ENCODE results near the gene AGRN.

Gene AGRN

GRCh38 chr1:1084372-1085170 is 64.7 kb downstream of the AGRN start:
- no peak overlapping the region for H3K27ac ChIP-seq (ENCODE audit: low read length)
- no peak overlapping the region for H3K4me3 ChIP-seq (ENCODE audit: low read depth in 1 of 2, low read length in 2 of 2)
- no peaks in the 10 kb centered on the region for H3K27me3 ChIP-seq (ENCODE audit: low read depth, low read length)
- H3K4me1 ChIP-seq (ENCODE audit: control insufficient read depth in 1 of 2, insufficient read depth in 2 of 2, low read length in 2 of 2): peaks cover 0 to 9% of the 10 kb centered on the region in 2 donors
- no peaks in the 10 kb centered on the region for H3K9me3 ChIP-seq (ENCODE audit: control insufficient read depth in 1 of 2, low read length in 2 of 2)
- no peaks in the 10 kb centered on the region for H3K36me3 ChIP-seq (ENCODE audit: control insufficient read depth in 1 of 2, insufficient read depth in 2 of 2, low read length in 2 of 2)

GRCh38 chr1:1085171-1085841 is 65.4 kb downstream of the AGRN start:
- Histone ChIP-seq H3K36me3 (ENCODE audit: control insufficient read depth in 1 of 2, insufficient read depth in 2 of 2, low read length in 2 of 2) (no peaks in the 10 kb centered on the region), H3K27ac (ENCODE audit: low read length) (no peak overlapping the region), H3K9me3 (ENCODE audit: control insufficient read depth in 1 of 2, low read length in 2 of 2) (no peaks in the 10 kb centered on the region)

GRCh38 chr1:1085911-1086841 is 66.3 kb downstream of the AGRN start:
- no peaks in the 10 kb centered on the region for H3K4me1 ChIP-seq (ENCODE audit: control insufficient read depth in 1 of 2, insufficient read depth in 2 of 2, low read length in 2 of 2)
- H3K27me3 ChIP-seq (ENCODE audit: low read depth, low read length): no peaks in the 10 kb centered on the region
- no peak overlapping the region for H3K4me3 ChIP-seq (ENCODE audit: low read depth in 1 of 2, low read length in 2 of 2)
- H3K27ac ChIP-seq (ENCODE audit: low read length): no peak overlapping the region
- no peaks in the 10 kb centered on the region for H3K36me3 ChIP-seq (ENCODE audit: control insufficient read depth in 1 of 2, insufficient read depth in 2 of 2, low read length in 2 of 2)
- no peaks in the 10 kb centered on the region for H3K9me3 ChIP-seq (ENCODE audit: control insufficient read depth in 1 of 2, low read length in 2 of 2)

More at GRCh38 chr1:1085171-1085841, 65.4 kb downstream of the AGRN start:
- no peaks in the 10 kb centered on the region for H3K27me3 ChIP-seq (ENCODE audit: low read depth, low read length)
- peaks cover 0 to 1% of the 10 kb centered on the region in 2 donors for H3K4me1 ChIP-seq (ENCODE audit: control insufficient read depth in 1 of 2, insufficient read depth in 2 of 2, low read length in 2 of 2)
- no peak overlapping the region for H3K4me3 ChIP-seq (ENCODE audit: low read depth in 1 of 2, low read length in 2 of 2)

- Histone ChIP-seq H3K36me3 (ENCODE audit: control insufficient read depth in 1 of 2, insufficient read depth in 2 of 2, low read length in 2 of 2) (no peaks in the 10 kb centered on the region), H3K27me3 (ENCODE audit: low read depth, low read length) (no peaks in the 10 kb centered on the region), H3K9me3 (ENCODE audit: control insufficient read depth in 1 of 2, low read length in 2 of 2) (no peaks in the 10 kb centered on the region), H3K27ac (ENCODE audit: low read length) (no peak overlapping the region), H3K4me1 (ENCODE audit: control insufficient read depth in 1 of 2, insufficient read depth in 2 of 2, low read length in 2 of 2) (no peaks in the 10 kb centered on the region), H3K4me3 (ENCODE audit: low read depth in 1 of 2, low read length in 2 of 2) (no peak overlapping the region)
Measured at GRCh38 chr1:1086911-1087341, 67.0 kb downstream of the AGRN start.

- Histone ChIP-seq H3K27ac (ENCODE audit: low read length) (no peak overlapping the region), H3K9me3 (ENCODE audit: control insufficient read depth in 1 of 2, low read length in 2 of 2) (no peaks in the 10 kb centered on the region), H3K4me1 (ENCODE audit: control insufficient read depth in 1 of 2, insufficient read depth in 2 of 2, low read length in 2 of 2) (no peaks in the 10 kb centered on the region), H3K36me3 (ENCODE audit: control insufficient read depth in 1 of 2, insufficient read depth in 2 of 2, low read length in 2 of 2) (no peaks in the 10 kb centered on the region), H3K4me3 (ENCODE audit: low read depth in 1 of 2, low read length in 2 of 2) (no peak overlapping the region), H3K27me3 (ENCODE audit: low read depth, low read length) (no peaks in the 10 kb centered on the region)
Measured at GRCh38 chr1:1087351-1088028, 67.6 kb downstream of the AGRN start.

- H3K4me1 ChIP-seq (ENCODE audit: control insufficient read depth in 1 of 2, insufficient read depth in 2 of 2, low read length in 2 of 2): no peaks in the 10 kb centered on the region
- no peaks in the 10 kb centered on the region for H3K36me3 ChIP-seq (ENCODE audit: control insufficient read depth in 1 of 2, insufficient read depth in 2 of 2, low read length in 2 of 2)
- no peak overlapping the region for H3K27ac ChIP-seq (ENCODE audit: low read length)
- no peak overlapping the region for H3K4me3 ChIP-seq (ENCODE audit: low read depth in 1 of 2, low read length in 2 of 2)
- H3K9me3 ChIP-seq (ENCODE audit: control insufficient read depth in 1 of 2, low read length in 2 of 2): no peaks in the 10 kb centered on the region
- no peaks in the 10 kb centered on the region for H3K27me3 ChIP-seq (ENCODE audit: low read depth, low read length)
Measured at GRCh38 chr1:1088029-1088800, 68.3 kb downstream of the AGRN start.

GRCh38 chr1:1088801-1089680 is 69.1 kb downstream of the AGRN start:
- no peak overlapping the region for H3K4me3 ChIP-seq (ENCODE audit: low read depth in 1 of 2, low read length in 2 of 2)
- H3K27ac ChIP-seq (ENCODE audit: low read length): no peak overlapping the region
- H3K9me3 ChIP-seq (ENCODE audit: control insufficient read depth in 1 of 2, low read length in 2 of 2): no peaks in the 10 kb centered on the region
- H3K27me3 ChIP-seq (ENCODE audit: low read depth, low read length): no peaks in the 10 kb centered on the region
- no peaks in the 10 kb centered on the region for H3K4me1 ChIP-seq (ENCODE audit: control insufficient read depth in 1 of 2, insufficient read depth in 2 of 2, low read length in 2 of 2)
- H3K36me3 ChIP-seq (ENCODE audit: control insufficient read depth in 1 of 2, insufficient read depth in 2 of 2, low read length in 2 of 2): no peaks in the 10 kb centered on the region

GRCh38 chr1:1089731-1090423 is 70.0 kb downstream of the AGRN start:
- no peaks in the 10 kb centered on the region for H3K9me3 ChIP-seq (ENCODE audit: control insufficient read depth in 1 of 2, low read length in 2 of 2)
- no peak overlapping the region for H3K27ac ChIP-seq (ENCODE audit: low read length)
- no peak overlapping the region for H3K4me3 ChIP-seq (ENCODE audit: low read depth in 1 of 2, low read length in 2 of 2)
- no peaks in the 10 kb centered on the region for H3K36me3 ChIP-seq (ENCODE audit: control insufficient read depth in 1 of 2, insufficient read depth in 2 of 2, low read length in 2 of 2)
- H3K4me1 ChIP-seq (ENCODE audit: control insufficient read depth in 1 of 2, insufficient read depth in 2 of 2, low read length in 2 of 2): no peaks in the 10 kb centered on the region
- no peaks in the 10 kb centered on the region for H3K27me3 ChIP-seq (ENCODE audit: low read depth, low read length)

GRCh38 chr1:1090424-1091343 is 70.8 kb downstream of the AGRN start:
- Histone ChIP-seq H3K36me3 (ENCODE audit: control insufficient read depth in 1 of 2, insufficient read depth in 2 of 2, low read length in 2 of 2) (no peaks in the 10 kb centered on the region), H3K27ac (ENCODE audit: low read length) (no peak overlapping the region), H3K9me3 (ENCODE audit: control insufficient read depth in 1 of 2, low read length in 2 of 2) (no peaks in the 10 kb centered on the region), H3K4me1 (ENCODE audit: control insufficient read depth in 1 of 2, insufficient read depth in 2 of 2, low read length in 2 of 2) (no peaks in the 10 kb centered on the region), H3K4me3 (ENCODE audit: low read depth in 1 of 2, low read length in 2 of 2) (no peak overlapping the region), H3K27me3 (ENCODE audit: low read depth, low read length) (no peaks in the 10 kb centered on the region)
